ENCODE results near the gene HNRNPM.
"Not testable (repeated sequence)": the region's sequence is repeated elsewhere in the genome, so short reads cannot be mapped to it uniquely, and the experiment has no call there.

HNRNPM gene

GRCh38 chr19:8398311-8398771, 46.4 kb upstream of the HNRNPM start:
- H3K4me3 ChIP-seq (ENCODE audit: low read length): no peak overlapping the region
- TF ChIP-seq CTCF (conservative IDR thresholded peaks at IDR 0.05; ENCODE audit: low read depth, low read length): no peak
- no peak for DNase-seq (ENCODE audit: low read depth)

GRCh38 chr19:8399681-8400188, 45.0 kb upstream of the HNRNPM start:
- no peak for TF ChIP-seq CTCF (conservative IDR thresholded peaks at IDR 0.05; ENCODE audit: low read depth, low read length)
- no peak overlapping the region for H3K4me3 ChIP-seq (ENCODE audit: low read length)
- no peak for DNase-seq (ENCODE audit: low read depth)

GRCh38 chr19:8401981-8402411, 42.8 kb upstream of the HNRNPM start:
- no peak for DNase-seq (ENCODE audit: low read depth)
- TF ChIP-seq CTCF (conservative IDR thresholded peaks at IDR 0.05; ENCODE audit: low read depth, low read length): no peak
- H3K4me3 ChIP-seq (ENCODE audit: low read length): no peak overlapping the region

GRCh38 chr19:8403098-8403819, 41.5 kb upstream of the HNRNPM start:
- no peak overlapping the region for H3K4me3 ChIP-seq (ENCODE audit: low read length)
- no peak for TF ChIP-seq CTCF (conservative IDR thresholded peaks at IDR 0.05; ENCODE audit: low read depth, low read length)
- DNase-seq (ENCODE audit: low read depth): no peak

GRCh38 chr19:8403820-8404109, 41.0 kb upstream of the HNRNPM start:
- no peak for TF ChIP-seq CTCF (conservative IDR thresholded peaks at IDR 0.05; ENCODE audit: low read depth, low read length)
- no peak overlapping the region for H3K4me3 ChIP-seq (ENCODE audit: low read length)
- DNase-seq (ENCODE audit: low read depth): no peak

- no peak for TF ChIP-seq CTCF (conservative IDR thresholded peaks at IDR 0.05; ENCODE audit: low read depth, low read length)
- H3K4me3 ChIP-seq (ENCODE audit: low read length): no peak overlapping the region
- no peak for DNase-seq (ENCODE audit: low read depth)
These were observed 40.2 kb upstream of the HNRNPM start for GRCh38 chr19:8404391-8405151.

- not testable (repeated sequence) for H3K4me3 ChIP-seq (ENCODE audit: low read length); DNase-seq (ENCODE audit: low read depth)
These were observed 34.1 kb upstream of the HNRNPM start for GRCh38 chr19:8410718-8411117.

Measured in retinal pigment epithelial cell (primary cell).